ENCODE measurements around the gene SMIM36.

GRCh38 chr17:55409030-55409800, 102.0 kb downstream of the SMIM36 start:
- TF ChIP-seq POLR2A (IDR thresholded peaks at IDR 0.05) (no peak), CTCF (IDR thresholded peaks at IDR 0.05) (no peak), EP300 (IDR thresholded peaks at IDR 0.05) (no peak)
